Osteocyte (in vitro differentiated cells): ENCODE measurements around the gene RPL3. TPM values are rescaled to one million over a fixed set of nuclear protein-coding genes. Genes with fewer than 3 reads are reported as not detected.

Experiments used
- DNase-seq: peaks from one replicate; pipeline ENCODE4 v3.0.0; 2021; ENCODE audit warnings: mixed read lengths; ENCODE audit not compliant: unreplicated experiment; ENCODE audit errors: extremely low spot score
- H3K27ac Mint-ChIP-seq: one replicate; pipeline ENCODE4 v1.8.0; 2021; ENCODE audit warnings: mild to moderate bottlenecking, mixed read lengths; ENCODE audit not compliant: unreplicated experiment
- H3K27me3 Mint-ChIP-seq: one replicate; pipeline ENCODE4 v1.8.0; 2021; ENCODE audit warnings: mixed read lengths; ENCODE audit not compliant: unreplicated experiment
- H3K36me3 Mint-ChIP-seq: one replicate; pipeline ENCODE4 v1.8.0; 2021; ENCODE audit warnings: mixed read lengths; ENCODE audit not compliant: unreplicated experiment
- H3K4me1 Mint-ChIP-seq: one replicate; pipeline ENCODE4 v1.8.0; 2021; ENCODE audit warnings: mixed read lengths; ENCODE audit not compliant: unreplicated experiment
- H3K4me3 Mint-ChIP-seq: one replicate; pipeline ENCODE4 v1.8.0; 2021; ENCODE audit warnings: mild to moderate bottlenecking, moderate library complexity, mixed read lengths; ENCODE audit not compliant: unreplicated experiment
- H3K9me3 Mint-ChIP-seq: one replicate; pipeline ENCODE4 v1.8.0; 2021; ENCODE audit warnings: mixed read lengths; ENCODE audit not compliant: unreplicated experiment
- CTCF ChIP-seq: fragments of 200-600 bp; sonication (generic); IDR thresholded peaks from 2 replicates; pipeline ENCODE4 v1.5.0; 2021; ENCODE audit warnings: antibody characterized with exemption, mild to moderate bottlenecking, moderate library complexity
- total RNA-seq: library from RNA; stranded (reverse); gene quantifications from 2 replicates; pipeline ENCODE4 v1.2.1, GENCODE V29; 2021

RPL3 gene
- total RNA-seq, 1 donor from 2014 or later, result 1,792 TPM

- no peaks in the 10 kb centered on the region for H3K27me3 Mint-ChIP-seq
Observed at GRCh38 chr22:39351689-39352214, 32.3 kb upstream of the RPL3 start.

GRCh38 chr22:39350757-39351688, 31.6 kb upstream of the RPL3 start:
- DNase-seq, result no peak
- Mint-ChIP-seq H3K4me1 (peaks cover 27% of the 10 kb centered on the region), H3K9me3 (no peaks in the 10 kb centered on the region), H3K27me3 (no peaks in the 10 kb centered on the region), H3K4me3 (peak overlapping the region; percentile 82), H3K36me3 (no peaks in the 10 kb centered on the region), H3K27ac (peak overlapping the region; percentile 56)
- TF ChIP-seq CTCF, result no peak

More at GRCh38 chr22:39351689-39352214, 32.3 kb upstream of the RPL3 start:
- no peak for TF ChIP-seq CTCF
- no peak for DNase-seq
- H3K9me3 Mint-ChIP-seq, result no peaks in the 10 kb centered on the region
- H3K4me1 Mint-ChIP-seq, result peaks cover 30% of the 10 kb centered on the region
- no peaks in the 10 kb centered on the region for H3K36me3 Mint-ChIP-seq
- peak overlapping the region; percentile 56 for H3K27ac Mint-ChIP-seq
- H3K4me3 Mint-ChIP-seq, result peak overlapping the region; percentile 82

DNA sequence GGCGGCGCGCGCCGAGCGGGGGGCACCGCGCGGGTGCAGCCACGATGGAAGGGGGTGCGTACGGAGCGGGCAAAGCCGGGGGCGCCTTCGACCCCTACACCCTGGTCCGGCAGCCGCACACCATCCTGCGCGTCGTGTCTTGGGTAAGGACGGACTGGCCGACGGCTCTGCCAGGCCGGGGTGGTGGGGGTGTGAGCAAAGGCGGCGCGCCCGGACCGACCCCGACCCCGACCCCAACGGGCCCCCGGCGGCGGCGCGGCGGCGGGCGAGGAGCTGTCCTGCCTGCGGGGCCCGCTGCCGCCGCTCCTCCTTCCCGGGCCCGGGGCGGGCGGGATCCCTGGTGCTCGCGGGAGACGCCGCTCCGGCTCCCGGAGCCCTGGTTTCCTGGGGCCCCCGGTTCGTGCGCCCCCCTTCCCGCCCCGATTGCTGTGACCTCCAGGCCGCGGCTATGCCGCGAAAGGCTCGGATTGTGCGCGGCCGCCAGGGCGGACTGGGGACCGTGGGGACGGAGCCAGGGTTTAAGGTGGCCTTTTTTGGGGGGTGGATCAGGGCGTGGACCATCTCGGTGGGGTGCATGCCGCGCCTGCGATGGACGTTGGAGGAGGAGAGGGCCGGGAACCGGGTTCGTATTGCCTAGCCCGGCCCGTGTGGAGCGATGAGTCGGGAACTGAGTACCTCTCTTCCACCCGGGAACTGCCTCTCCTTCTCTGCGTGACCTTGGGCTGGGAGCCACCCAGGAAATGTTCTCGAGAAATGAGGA, 30.7 kb upstream of the RPL3 start, which contains the start of gene SYNGR1:
Gene SYNGR1, plus strand, starts transcription at position 25 of the 760 bp plus-strand sequence. Its CDS starts 20 bp downstream, at position 45.
- no peak for DNase-seq
- TF ChIP-seq CTCF, result no peak
- Mint-ChIP-seq H3K36me3 (no peaks in the 10 kb centered on the region), H3K4me1 (peaks cover 27% of the 10 kb centered on the region), H3K9me3 (no peaks in the 10 kb centered on the region), H3K27me3 (no peaks in the 10 kb centered on the region), H3K27ac (no peak within 1 kb of the TSS), H3K4me3 (peak within 1 kb of the TSS; percentile 82)

DNA sequence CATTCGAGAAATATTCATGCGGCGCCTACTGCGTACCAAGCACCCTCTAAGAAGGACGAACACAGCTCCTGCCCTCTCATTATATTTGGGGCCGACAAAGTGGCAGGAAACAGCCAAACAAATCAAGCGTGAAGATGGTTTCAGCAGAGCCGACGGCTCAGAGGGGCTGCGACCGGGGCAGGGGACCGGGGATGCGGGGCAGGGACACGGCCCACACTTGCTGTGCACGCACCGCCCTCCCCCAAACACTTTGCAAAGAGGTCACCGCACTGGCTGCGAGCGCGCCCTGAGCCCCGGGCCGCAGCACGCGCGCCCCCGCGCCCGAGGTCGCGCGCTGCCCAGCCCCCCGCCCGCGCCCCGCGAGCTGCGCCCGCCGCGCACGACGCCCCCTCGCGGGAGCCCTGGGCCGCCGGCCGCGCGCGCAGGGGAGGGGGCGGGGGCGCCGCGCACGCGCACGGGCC, 30.1 kb upstream of the RPL3 start:
- H3K27ac Mint-ChIP-seq, result no peak overlapping the region
- DNase-seq, result no peak
- H3K27me3 Mint-ChIP-seq, result no peaks in the 10 kb centered on the region

More for the DNA sequence above, 30.1 kb upstream of the RPL3 start:
- no peak for TF ChIP-seq CTCF
- H3K4me1 Mint-ChIP-seq, result peaks cover 27% of the 10 kb centered on the region
- peak overlapping the region; percentile 73 for H3K4me3 Mint-ChIP-seq
- no peaks in the 10 kb centered on the region for H3K9me3 Mint-ChIP-seq
- no peaks in the 10 kb centered on the region for H3K36me3 Mint-ChIP-seq
